ENCODE data around the gene DNAJC4.

- TF ChIP-seq POLR2A (IDR thresholded peaks at IDR 0.05; ENCODE audit: low read depth, low read length), result no peak
- no peak for TF ChIP-seq TAF1 (IDR thresholded peaks at IDR 0.05; ENCODE audit: borderline replicate concordance, low read depth, low read length)
- no peak for TF ChIP-seq POLR2AphosphoS5 (IDR thresholded peaks at IDR 0.05; ENCODE audit: low read depth, low read length)
These were observed 23.1 kb downstream of the DNAJC4 start for GRCh38 chr11:64253481-64253880.
